ENCODE results near the gene NOG. TPM values are rescaled to one million over a fixed set of nuclear protein-coding genes. Genes with fewer than 3 reads are reported as not detected.

The NOG gene
- total RNA-seq, 4 donors from 2014 or later, result 2.9 to 6.7 (median 3.1) TPM

GRCh38 chr17:56630202-56630601 lies 36.7 kb downstream of the NOG start:
- Histone ChIP-seq H3K4me3 (no peak overlapping the region), H3K9me3 (no peaks in the 10 kb centered on the region), H3K27ac (no peak overlapping the region), H3K4me1 (no peaks in the 10 kb centered on the region), H3K27me3 (no peaks in the 10 kb centered on the region), H3K36me3 (no peaks in the 10 kb centered on the region)
- ATAC-seq, result no peak
- TF ChIP-seq CTCF (IDR thresholded peaks at IDR 0.05 in 4 of 5, conservative IDR thresholded peaks at IDR 0.05 in 1 of 5) (no peak), POLR2A (IDR thresholded peaks at IDR 0.05) (no peak)
- in situ Hi-C loops (cut with MboI; ENCODE audit: low sequenced_read_pairs in 4 of 4), result no loop called here
- DNase-seq, result no peak
- intact Hi-C loops (cut with DNase I; ENCODE audit: low total_unique reads), result no loop called here

GRCh38 chr17:56633681-56634080 lies 40.2 kb downstream of the NOG start:
- H3K27ac ChIP-seq, result no peak overlapping the region
- DNase-seq (no peak), ATAC-seq (no peak)
- H3K4me1 ChIP-seq, result no peaks in the 10 kb centered on the region
- no peaks in the 10 kb centered on the region for H3K36me3 ChIP-seq
- TF ChIP-seq POLR2A (IDR thresholded peaks at IDR 0.05) (no peak), CTCF (IDR thresholded peaks at IDR 0.05 in 4 of 5, conservative IDR thresholded peaks at IDR 0.05 in 1 of 5) (no peak)
- H3K9me3 ChIP-seq, result no peaks in the 10 kb centered on the region
- in situ Hi-C loops (cut with MboI; ENCODE audit: low sequenced_read_pairs in 4 of 4), result no loop called here
- H3K27me3 ChIP-seq, result peaks cover 0 to 14% (median 3%) of the 10 kb centered on the region in 3 donors
- intact Hi-C loops (cut with DNase I; ENCODE audit: low total_unique reads), result no loop called here
- no peak overlapping the region for H3K4me3 ChIP-seq

- DNase-seq (no peak), ATAC-seq (no peak)
- Histone ChIP-seq H3K36me3 (no peaks in the 10 kb centered on the region), H3K4me3 (no peak overlapping the region), H3K9me3 (no peaks in the 10 kb centered on the region), H3K4me1 (no peaks in the 10 kb centered on the region), H3K27ac (no peak overlapping the region), H3K27me3 (peaks cover 0 to 21% (median 3%) of the 10 kb centered on the region in 3 donors)
- no peak for TF ChIP-seq CTCF (IDR thresholded peaks at IDR 0.05 in 4 of 5, conservative IDR thresholded peaks at IDR 0.05 in 1 of 5)
- TF ChIP-seq POLR2A (IDR thresholded peaks at IDR 0.05), result no peak
- in situ Hi-C loops (cut with MboI; ENCODE audit: low sequenced_read_pairs in 4 of 4) (no loop called here), intact Hi-C loops (cut with DNase I; ENCODE audit: low total_unique reads) (no loop called here)
Measured at GRCh38 chr17:56635641-56636040, 42.1 kb downstream of the NOG start.

- DNase-seq, result no peak
- peaks cover 0 to 21% (median 3%) of the 10 kb centered on the region in 3 donors for H3K27me3 ChIP-seq
- TF ChIP-seq CTCF (IDR thresholded peaks at IDR 0.05 in 4 of 5, conservative IDR thresholded peaks at IDR 0.05 in 1 of 5) (no peak), POLR2A (IDR thresholded peaks at IDR 0.05) (no peak)
- no peak overlapping the region for H3K4me3 ChIP-seq
- H3K27ac ChIP-seq, result no peak overlapping the region
- H3K4me1 ChIP-seq, result no peaks in the 10 kb centered on the region
- no peaks in the 10 kb centered on the region for H3K9me3 ChIP-seq
- in situ Hi-C loops (cut with MboI; ENCODE audit: low sequenced_read_pairs in 4 of 4) (no loop called here), intact Hi-C loops (cut with DNase I; ENCODE audit: low total_unique reads) (no loop called here)
- ATAC-seq, result no peak
- H3K36me3 ChIP-seq, result no peaks in the 10 kb centered on the region
Measured at GRCh38 chr17:56636265-56636664, 42.8 kb downstream of the NOG start.

- ATAC-seq (no peak), DNase-seq (no peak)
- Histone ChIP-seq H3K27me3 (peaks cover 0 to 21% (median 3%) of the 10 kb centered on the region in 3 donors), H3K9me3 (no peaks in the 10 kb centered on the region), H3K27ac (no peak overlapping the region), H3K36me3 (no peaks in the 10 kb centered on the region), H3K4me3 (no peak overlapping the region), H3K4me1 (peaks cover 0 to 3% of the 10 kb centered on the region in 2 donors)
- no peak for TF ChIP-seq POLR2A (IDR thresholded peaks at IDR 0.05)
- TF ChIP-seq CTCF (IDR thresholded peaks at IDR 0.05 in 4 of 5, conservative IDR thresholded peaks at IDR 0.05 in 1 of 5), result no peak
- in situ Hi-C loops (cut with MboI; ENCODE audit: low sequenced_read_pairs in 4 of 4) (no loop called here), intact Hi-C loops (cut with DNase I; ENCODE audit: low total_unique reads) (no loop called here)
Measured at GRCh38 chr17:56637254-56637653, 43.8 kb downstream of the NOG start.
